Brain microvascular endothelial cell (primary cell): ENCODE data around the gene CAPN5.
"Not testable (repeated sequence)": the region's sequence is repeated elsewhere in the genome, so short reads cannot be mapped to it uniquely, and the experiment has no call there.

Source experiments
- DNase-seq: peaks from one replicate; pipeline ENCODE4 v3.0.0-alpha.2; 2020
- H3K27ac ChIP-seq: fragments of 250-450 bp; sonication (Bioruptor Pico); 2 replicates; pipeline ENCODE4 v1.5.1; 2020; ENCODE audit warnings: mild to moderate bottlenecking, moderate library complexity
- H3K27me3 ChIP-seq: fragments of 250-450 bp; sonication (Bioruptor Pico); replicated peaks from 2 replicates; pipeline ENCODE4 v1.5.1; 2020; ENCODE audit warnings: mild to moderate bottlenecking
- H3K36me3 ChIP-seq: fragments of 250-450 bp; sonication (Bioruptor Pico); replicated peaks from 2 replicates; pipeline ENCODE4 v1.5.1; 2020; ENCODE audit warnings: mild to moderate bottlenecking
- H3K4me3 ChIP-seq: 2 replicates; pipeline ENCODE4 v1.5.1; 2011; ENCODE audit warnings: low read depth, mild to moderate bottlenecking, control low read depth, low read length, moderate library complexity
- in situ Hi-C: cut with HindIII; loops from 2 replicates; pipeline ENCODE4 v1.10.0; 2017; ENCODE audit warnings: low sequenced_read_pairs, low pct_ligation_motif_present
- TF ChIP-seq, protein P1 (sequence below): IDR thresholded peaks from 2 replicates; pipeline ENCODE4 v1.5.1; 2011; ENCODE audit warnings: low read depth, mild to moderate bottlenecking, moderate library complexity, low read length, control low read depth, inconsistent platforms; ENCODE audit errors: missing control alignments

CAPN5 gene

DNA sequence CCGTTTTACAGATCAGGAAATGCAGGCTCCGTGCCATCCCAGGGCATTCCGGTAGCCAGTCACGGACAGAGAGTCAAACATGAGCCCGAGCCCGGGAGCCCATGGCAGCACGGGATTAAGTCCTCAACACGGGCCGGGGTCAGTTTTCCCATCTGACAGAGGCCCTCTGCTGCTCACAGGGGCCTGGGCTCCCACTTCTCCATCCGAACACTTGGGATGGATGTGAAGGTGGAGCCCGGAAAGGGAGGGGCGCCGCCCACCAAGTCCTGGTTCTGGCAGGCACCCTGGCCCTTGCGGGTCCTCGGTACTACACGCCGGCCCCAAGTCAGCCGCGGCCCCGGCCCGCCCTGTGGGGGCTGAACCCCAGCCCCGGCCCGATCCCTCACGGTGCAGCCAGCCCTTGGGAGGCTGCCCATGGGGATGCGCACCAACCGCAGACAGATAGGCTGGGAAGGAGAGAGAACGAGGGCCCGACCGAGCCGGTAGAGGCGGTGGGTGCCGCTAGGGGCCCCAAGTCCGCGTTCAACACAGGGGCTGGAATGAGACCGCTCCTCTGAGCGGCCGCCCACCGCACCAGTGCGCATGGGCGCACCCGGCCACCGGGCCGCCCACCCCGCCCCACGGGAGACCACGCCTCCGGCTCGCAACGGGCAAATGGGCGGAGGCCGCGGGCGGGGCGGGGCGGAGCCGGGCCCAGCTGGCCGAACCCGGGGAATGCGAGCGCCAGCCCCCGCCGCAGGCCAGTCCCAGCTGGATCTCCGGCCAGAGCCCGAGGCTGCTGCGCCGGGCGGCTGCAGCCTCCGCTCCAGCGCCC, at the start of gene CAPN5:
CAPN5 (plus strand) TSS at position 743 of the 814 bp plus-strand sequence. CDS start 17,916 bp downstream, outside the sequence.
- H3K27me3 ChIP-seq = no peaks in the 10 kb centered on the region
- peak within 1 kb of the TSS; percentile 50 for H3K27ac ChIP-seq
- in situ Hi-C loops = no loop called here
- TF ChIP-seq, protein P1, sequence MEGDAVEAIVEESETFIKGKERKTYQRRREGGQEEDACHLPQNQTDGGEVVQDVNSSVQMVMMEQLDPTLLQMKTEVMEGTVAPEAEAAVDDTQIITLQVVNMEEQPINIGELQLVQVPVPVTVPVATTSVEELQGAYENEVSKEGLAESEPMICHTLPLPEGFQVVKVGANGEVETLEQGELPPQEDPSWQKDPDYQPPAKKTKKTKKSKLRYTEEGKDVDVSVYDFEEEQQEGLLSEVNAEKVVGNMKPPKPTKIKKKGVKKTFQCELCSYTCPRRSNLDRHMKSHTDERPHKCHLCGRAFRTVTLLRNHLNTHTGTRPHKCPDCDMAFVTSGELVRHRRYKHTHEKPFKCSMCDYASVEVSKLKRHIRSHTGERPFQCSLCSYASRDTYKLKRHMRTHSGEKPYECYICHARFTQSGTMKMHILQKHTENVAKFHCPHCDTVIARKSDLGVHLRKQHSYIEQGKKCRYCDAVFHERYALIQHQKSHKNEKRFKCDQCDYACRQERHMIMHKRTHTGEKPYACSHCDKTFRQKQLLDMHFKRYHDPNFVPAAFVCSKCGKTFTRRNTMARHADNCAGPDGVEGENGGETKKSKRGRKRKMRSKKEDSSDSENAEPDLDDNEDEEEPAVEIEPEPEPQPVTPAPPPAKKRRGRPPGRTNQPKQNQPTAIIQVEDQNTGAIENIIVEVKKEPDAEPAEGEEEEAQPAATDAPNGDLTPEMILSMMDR = peak; percentile 61
- H3K4me3 ChIP-seq = peak within 1 kb of the TSS; percentile 67
- no peaks in the 10 kb centered on the region for H3K36me3 ChIP-seq
- peak; percentile 89 for DNase-seq

DNA sequence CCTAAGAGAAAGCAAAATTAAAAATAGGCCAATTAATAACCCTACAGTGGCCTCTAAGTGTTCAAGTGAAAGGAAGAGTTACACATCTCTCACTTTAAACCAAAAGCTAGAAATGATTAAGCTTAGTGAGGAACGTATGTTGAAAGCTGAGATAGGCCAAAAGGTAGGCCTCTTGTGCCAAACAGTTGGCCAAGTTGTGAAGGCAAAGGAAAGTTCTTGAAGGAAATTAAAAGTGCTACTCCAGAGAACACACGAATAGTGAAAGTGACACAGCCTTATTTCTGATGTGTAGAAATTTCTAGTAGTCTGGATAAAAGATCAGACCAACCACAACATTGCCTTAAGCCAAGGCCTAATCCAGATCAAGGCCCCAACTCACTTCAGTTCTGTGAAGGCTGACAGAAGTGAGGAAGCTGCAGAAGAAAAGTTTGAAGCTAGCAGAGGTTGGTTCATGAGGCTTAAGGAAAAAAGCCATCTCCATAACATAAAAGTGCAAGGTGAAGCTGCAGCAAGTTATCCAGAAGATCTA, 48.3 kb upstream of the CAPN5 start:
- H3K36me3 ChIP-seq, H3K27me3 ChIP-seq, DNase-seq, H3K4me3 ChIP-seq, H3K27ac ChIP-seq, in situ Hi-C loops: not testable (repeated sequence)

DNA sequence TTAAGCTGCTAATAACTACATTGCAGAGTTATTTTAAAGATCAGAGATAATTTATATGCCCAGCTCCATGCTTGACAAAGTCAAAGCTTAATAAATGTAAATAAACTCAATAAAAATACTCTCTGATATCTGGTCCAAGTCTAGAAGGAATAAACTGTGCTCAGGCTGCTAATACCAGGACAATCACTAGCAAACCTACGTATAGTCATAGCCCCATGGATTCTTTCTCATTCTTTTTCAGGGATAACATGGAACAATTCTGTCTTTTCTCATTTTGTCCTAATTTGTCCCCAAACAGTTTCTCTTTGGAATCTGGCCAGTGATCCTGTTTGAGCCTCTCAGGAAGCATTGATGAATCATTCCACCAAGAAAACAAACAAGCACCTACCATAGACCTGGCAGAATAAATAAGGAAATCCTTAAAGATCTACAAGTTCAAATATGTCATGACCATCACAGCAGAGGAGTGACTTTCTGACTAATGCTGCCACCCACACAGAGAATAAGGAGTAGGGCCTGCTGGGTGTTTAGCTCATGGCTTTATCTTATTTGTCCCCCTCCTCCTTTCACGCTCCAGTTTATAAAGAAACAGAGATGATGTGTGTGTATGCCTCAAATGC, 46.7 kb upstream of the CAPN5 start:
- peak overlapping the region; percentile 16 for H3K27ac ChIP-seq
- H3K27me3 ChIP-seq = no peaks in the 10 kb centered on the region
- H3K36me3 ChIP-seq = no peaks in the 10 kb centered on the region
- peak; percentile 65 for DNase-seq
- H3K4me3 ChIP-seq = no peak overlapping the region
- in situ Hi-C loops = no loop called here
- TF ChIP-seq, protein P1 = no peak

DNA sequence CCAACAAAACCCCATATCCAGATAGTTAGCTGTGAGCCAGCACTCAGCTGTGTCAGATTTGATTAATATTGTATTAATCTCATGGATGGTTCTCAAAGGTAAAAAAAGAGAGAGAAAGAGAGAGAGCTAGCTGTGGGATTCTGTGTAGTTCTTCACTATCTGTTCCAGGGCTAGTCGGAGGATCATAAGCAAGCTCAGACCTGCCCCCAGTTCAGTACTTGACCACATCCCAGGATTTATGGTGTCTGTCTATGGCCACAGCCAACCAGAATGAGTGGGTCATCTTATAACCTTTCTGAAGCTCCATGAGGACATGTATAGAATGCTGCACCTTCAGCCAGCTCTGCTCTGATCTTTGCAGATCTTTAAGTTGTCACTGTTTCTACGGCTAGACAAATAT, 46.0 kb upstream of the CAPN5 start:
- no peaks in the 10 kb centered on the region for H3K36me3 ChIP-seq
- in situ Hi-C loops = no loop called here
- no peaks in the 10 kb centered on the region for H3K27me3 ChIP-seq
- no peak for DNase-seq
- TF ChIP-seq, protein P1 = no peak
- H3K4me3 ChIP-seq = no peak overlapping the region
- peak overlapping the region; percentile 16 for H3K27ac ChIP-seq

DNA sequence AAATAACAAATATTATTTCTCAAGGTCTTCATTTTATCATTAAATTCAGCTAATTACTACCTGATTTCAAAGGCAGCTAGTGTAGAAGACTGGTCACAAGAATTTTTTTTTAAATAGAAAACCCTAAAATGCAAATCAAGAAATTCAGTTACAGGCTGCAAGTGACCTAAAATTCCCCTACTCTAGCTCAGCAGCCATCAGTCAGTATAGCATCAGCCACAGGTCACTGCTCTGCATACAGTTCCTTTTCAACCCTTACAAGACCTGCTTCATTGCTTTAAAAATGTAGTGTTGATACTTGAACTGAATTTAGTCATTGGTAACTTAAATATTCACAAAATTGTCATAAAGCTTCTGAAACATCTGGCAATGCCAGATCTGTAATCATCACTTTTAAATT, 42.0 kb upstream of the CAPN5 start:
- Histone ChIP-seq H3K36me3 (no peaks in the 10 kb centered on the region), H3K27ac (no peak overlapping the region), H3K4me3 (no peak overlapping the region), H3K27me3 (no peaks in the 10 kb centered on the region)
- in situ Hi-C loops = no loop called here
- DNase-seq = no peak
- TF ChIP-seq, protein P1 = no peak

DNA sequence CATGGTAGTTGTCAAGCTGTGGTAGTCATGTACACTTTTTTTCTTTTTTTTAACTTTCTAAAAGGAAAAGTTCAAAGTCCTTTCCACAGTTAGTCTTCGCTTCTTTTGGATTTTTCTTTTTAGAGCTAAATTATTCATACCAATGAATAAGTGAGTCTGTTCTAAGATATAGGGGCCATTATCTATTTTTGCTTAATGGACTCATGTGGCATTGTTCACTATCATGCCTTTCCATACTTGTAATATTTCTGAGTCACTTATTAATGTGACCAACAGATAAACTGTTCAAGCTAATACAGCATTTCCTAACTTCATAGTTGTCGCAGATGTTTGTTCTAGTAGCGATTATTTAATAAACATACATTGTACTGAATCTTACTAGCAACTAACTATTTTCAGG, 40.5 kb upstream of the CAPN5 start:
- Histone ChIP-seq H3K36me3 (no peaks in the 10 kb centered on the region), H3K4me3 (no peak overlapping the region), H3K27ac (no peak overlapping the region), H3K27me3 (no peaks in the 10 kb centered on the region)
- in situ Hi-C loops = no loop called here
- TF ChIP-seq, protein P1 = no peak
- DNase-seq = no peak
